Measurements from ENCODE around the gene TACR2.

- TF ChIP-seq POLR2A (IDR thresholded peaks at IDR 0.05) = no peak
- no peak for TF ChIP-seq CTCF (IDR thresholded peaks at IDR 0.05)
- TF ChIP-seq POLR2AphosphoS5 (IDR thresholded peaks at IDR 0.05; ENCODE audit: insufficient read depth in 1 of 2, low read depth in 1 of 2) = no peak
Measured at GRCh38 chr10:69405221-69405620, 11.5 kb downstream of the TACR2 start.

Data from vagina (tissue), 2 donors.